Motor neuron (in vitro differentiated cells): ENCODE results near the gene CCIN. TPM values are rescaled to one million over a fixed set of nuclear protein-coding genes. Genes with fewer than 3 reads are reported as not detected.
A peak's percentile ranks its signal among the peaks of the same experiment; 100 is the strongest.

Source experiments
- ATAC-seq, 8 experiments: fragments of 200-7000 bp; cut with Tn5 transposase; replicated peaks in 6 of 8; 2 replicates each; pipeline ENCODE4 v1.8.0; 2021; ENCODE audit warnings: mild to moderate bottlenecking in 8 of 8, moderate library complexity in 8 of 8
- H3K27ac ChIP-seq, 2 donors: fragments of 250-450 bp; sonication (Bioruptor Pico); 2 replicates each; pipeline ENCODE4 v1.9.0; 2021; ENCODE audit warnings: antibody characterized with exemption in 2 of 2, mild to moderate bottlenecking in 2 of 2, moderate library complexity in 1 of 2
- H3K4me1 ChIP-seq, 2 donors: fragments of 250-450 bp; sonication (Bioruptor Pico); replicated peaks in 1 of 2; 2 replicates each; pipeline ENCODE4 v1.6.1; 2021; ENCODE audit warnings: antibody characterized with exemption in 2 of 2, mild to moderate bottlenecking in 2 of 2, moderate library complexity in 1 of 2
- H3K4me3 ChIP-seq, 5 donors: fragments of 250-450 bp; sonication (Bioruptor Pico); 2 replicates each; pipeline ENCODE4 v1.9.0; 2021; ENCODE audit warnings: antibody characterized with exemption in 5 of 5, mild to moderate bottlenecking in 5 of 5, moderate library complexity in 4 of 5
- WGBS, 10 experiments: fragments of 450-650 bp; shearing (Covaris generic); methylation state at CpG; one replicate each; pipeline ENCODE4 v1.0.0; 2022; 5-methylcytosine and 5-hydroxymethylcytosine counted together
- in situ Hi-C, 9 experiments: fragments of 400-800 bp; cut with MboI; loops; one replicate each; pipeline ENCODE4 v1.15.0; 2021; ENCODE audit warnings: low sequenced_read_pairs in 9 of 9, low pct_unique_long_range_greater_than_20kb in 2 of 9; ENCODE audit not compliant: unreplicated experiment in 9 of 9
- total RNA-seq, 8 experiments: library from RNA; unstranded; fragments of 300-600 nt; gene quantifications; 2 replicates each; pipeline versions ENCODE4 v1.2.3 to v1.2.4, GENCODE V29; 2022

Gene CCIN
- total RNA-seq, 8 experiments from 2014 or later, result 0.08 to 0.47 (median 0.25) TPM; not detected in 4

DNA sequence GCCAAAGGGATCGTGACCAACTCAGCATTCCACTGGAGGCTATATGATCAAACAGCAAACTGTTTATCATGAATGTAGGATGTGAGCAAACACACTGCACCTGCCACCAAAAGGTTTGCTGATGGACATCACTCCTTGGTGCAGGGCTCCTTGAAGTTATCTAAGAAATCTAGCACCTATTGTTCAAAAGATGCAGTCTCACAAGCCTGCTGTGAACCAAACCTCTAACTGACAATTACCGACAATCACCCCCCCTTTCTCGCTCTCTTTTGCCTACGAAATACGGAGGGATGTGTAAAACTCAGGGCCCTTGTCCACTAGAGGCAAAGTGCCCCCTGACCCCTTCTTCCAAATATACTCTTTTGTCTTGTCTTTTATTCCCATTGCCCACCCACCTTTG lies 19.0 kb downstream of the CCIN start:
- in situ Hi-C loops, result loop anchor here in 1 of 9 experiments (25.0 kb wide), 1 partner anchor 99 kb away; no protein-coding TSS in a partner anchor
- 78 to 100% (median 91%) methylated on average over 1 to 5 of the region's 5 CpGs; no CpG with 5 or more reads in 4 of the 10 experiments for WGBS, 10 experiments
- no peak overlapping the region for H3K27ac ChIP-seq
- H3K4me3 ChIP-seq, result no peak overlapping the region
- no peak for ATAC-seq
- H3K4me1 ChIP-seq, result peaks cover 15 to 23% of the 10 kb centered on the region in 2 donors

DNA sequence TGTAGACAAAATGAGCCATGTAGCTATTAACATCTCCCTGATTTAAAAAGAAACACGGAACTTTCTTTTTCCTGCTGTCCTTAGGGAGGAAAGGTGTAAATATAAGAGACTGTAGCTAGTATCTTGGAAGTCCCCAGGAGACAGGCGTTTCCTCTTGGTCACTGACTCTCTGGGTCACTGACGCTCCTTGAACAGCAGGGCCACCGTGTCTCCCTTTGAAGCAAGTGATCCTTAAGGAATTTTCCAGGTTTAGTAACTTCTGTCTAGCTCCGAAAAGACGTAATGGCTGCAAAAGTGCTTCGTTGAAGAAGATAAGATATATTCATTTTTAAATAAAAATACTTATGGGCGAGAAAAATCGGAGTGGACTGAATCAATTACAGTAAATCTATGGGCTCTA lies 20.8 kb downstream of the CCIN start:
- 0 to 22% (median 13%) methylated on average over 1 to 9 of the region's 9 CpGs for whole genome bisulfite sequencing, 10 experiments
- H3K4me1 ChIP-seq, result peaks cover 17 to 25% of the 10 kb centered on the region in 2 donors
- no peak for ATAC-seq
- H3K27ac ChIP-seq, result peak overlapping the region; percentile 39 to 58
- H3K4me3 ChIP-seq, result peak overlapping the region; percentile 76 to 97 (median 79)
- in situ Hi-C loops, result loop anchor here in 1 of 9 experiments (25.0 kb wide), 1 partner anchor 97 kb away; no protein-coding TSS in a partner anchor

DNA sequence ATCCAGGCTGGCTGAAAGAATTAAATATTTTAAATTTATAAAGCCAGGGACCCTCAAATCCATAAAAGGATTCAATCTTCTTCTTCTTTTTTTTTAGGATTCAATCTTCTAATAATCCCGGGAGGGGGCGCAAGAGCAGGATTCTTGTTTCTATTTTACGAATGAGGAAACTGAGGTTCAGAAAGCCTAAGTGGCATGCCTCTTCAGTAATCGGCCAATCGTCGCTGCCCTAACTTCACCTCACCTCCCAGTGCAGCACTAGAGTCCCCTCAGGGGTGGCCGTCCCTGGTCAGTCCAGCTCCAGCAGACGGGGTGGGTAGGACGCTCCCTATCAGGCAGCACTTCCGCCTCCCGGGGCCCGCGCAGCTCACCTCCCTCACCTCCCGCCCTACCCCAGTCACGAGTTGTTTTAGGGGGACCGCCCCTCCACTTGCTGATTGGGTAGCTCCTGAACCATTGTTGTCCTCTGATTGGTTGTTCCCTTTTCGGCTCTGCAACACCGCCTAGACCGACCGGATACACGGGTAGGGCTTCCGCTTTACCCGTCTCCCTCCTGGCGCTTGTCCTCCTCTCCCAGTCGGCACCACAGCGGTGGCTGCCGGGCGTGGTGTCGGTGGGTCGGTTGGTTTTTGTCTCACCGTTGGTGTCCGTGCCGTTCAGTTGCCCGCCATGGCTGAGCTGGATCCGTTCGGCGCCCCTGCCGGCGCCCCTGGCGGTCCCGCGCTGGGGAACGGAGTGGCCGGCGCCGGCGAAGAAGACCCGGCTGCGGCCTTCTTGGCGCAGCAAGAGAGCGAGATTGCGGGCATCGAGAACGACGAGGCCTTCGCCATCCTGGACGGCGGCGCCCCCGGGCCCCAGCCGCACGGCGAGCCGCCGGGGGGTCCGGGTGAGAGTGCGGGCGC lies 21.5 kb downstream of the CCIN start, which contains the start of gene CLTA:
Gene CLTA, plus strand, starts transcription at position 534 of the 902 bp plus-strand sequence. Its CDS starts 136 bp downstream, at position 670.
- in situ Hi-C loops, result loop anchor here in 1 of 9 experiments (25.0 kb wide), 1 partner anchor 97 kb away; no protein-coding TSS in a partner anchor
- Histone ChIP-seq H3K27ac (peak within 1 kb of the TSS; percentile 72 to 77), H3K4me3 (peak within 1 kb of the TSS; percentile 76 to 97 (median 79)), H3K4me1 (peaks cover 17 to 25% of the 10 kb centered on the region in 2 donors)
- peak; percentile 92 to 99 (median 98) for ATAC-seq
- WGBS, 10 experiments, result 0 to 1% (median 0%) methylated on average over 3 to 32 of the region's 68 CpGs; no CpG with 5 or more reads in 1 of the 10 experiments

DNA sequence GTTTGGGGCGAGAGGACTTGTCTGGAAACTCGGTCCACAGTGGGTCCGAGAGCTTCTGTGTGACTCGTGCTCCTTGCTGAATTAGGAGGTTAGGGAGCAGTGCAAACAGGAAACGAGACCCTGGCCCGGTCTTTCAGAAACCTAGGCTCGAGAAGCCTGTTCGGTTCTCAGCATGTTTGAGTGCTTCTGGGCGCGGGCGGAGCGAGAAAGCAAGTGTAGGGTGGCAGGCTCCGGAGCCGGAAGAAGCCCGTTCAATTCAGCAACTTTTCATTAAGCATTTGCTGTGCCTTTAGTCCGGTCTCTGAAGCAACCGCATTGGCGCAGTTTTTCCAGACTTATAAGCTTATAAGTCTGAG lies 22.1 kb downstream of the CCIN start:
- Histone ChIP-seq H3K27ac (peak overlapping the region; percentile 72 to 77), H3K4me1 (peaks cover 17 to 25% of the 10 kb centered on the region in 2 donors), H3K4me3 (peak overlapping the region; percentile 76 to 97 (median 79))
- peak in 1 of 8 experiments; percentile 1 for ATAC-seq
- in situ Hi-C loops, result loop anchor here in 1 of 9 experiments (25.0 kb wide), 1 partner anchor 96 kb away; no protein-coding TSS in a partner anchor
- WGBS, 10 experiments, result 0 to 5% (median 2%) methylated on average over 2 to 14 of the region's 18 CpGs; no CpG with 5 or more reads in 2 of the 10 experiments

DNA sequence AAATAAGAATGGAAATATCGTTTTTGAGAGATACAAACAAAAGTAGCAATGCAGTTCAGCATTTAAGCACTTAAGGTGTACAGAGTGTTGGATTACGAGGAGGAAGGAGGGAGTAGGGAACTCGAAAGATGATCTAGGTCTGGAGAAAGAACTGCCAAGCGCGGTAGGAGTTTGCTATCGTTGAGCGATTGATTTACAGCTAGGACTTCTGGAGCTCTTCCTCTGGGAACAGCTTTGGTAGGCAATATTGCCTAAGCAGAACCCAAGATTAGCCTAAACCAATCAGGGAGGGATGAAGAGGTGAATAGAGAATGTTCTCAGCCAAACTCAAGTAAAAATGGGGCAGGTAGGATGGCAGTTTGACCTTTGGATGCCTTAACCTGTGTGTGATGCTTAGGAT lies 22.5 kb downstream of the CCIN start:
- 0 to 4% (median 1%) methylated on average over 1 to 7 of the region's 7 CpGs for WGBS, 10 experiments
- no peak overlapping the region for H3K27ac ChIP-seq
- peak overlapping the region; percentile 76 to 97 (median 79) for H3K4me3 ChIP-seq
- peaks cover 17 to 25% of the 10 kb centered on the region in 2 donors for H3K4me1 ChIP-seq
- ATAC-seq, result no peak
- in situ Hi-C loops, result loop anchor here in 1 of 9 experiments (25.0 kb wide), 1 partner anchor 96 kb away; no protein-coding TSS in a partner anchor

DNA sequence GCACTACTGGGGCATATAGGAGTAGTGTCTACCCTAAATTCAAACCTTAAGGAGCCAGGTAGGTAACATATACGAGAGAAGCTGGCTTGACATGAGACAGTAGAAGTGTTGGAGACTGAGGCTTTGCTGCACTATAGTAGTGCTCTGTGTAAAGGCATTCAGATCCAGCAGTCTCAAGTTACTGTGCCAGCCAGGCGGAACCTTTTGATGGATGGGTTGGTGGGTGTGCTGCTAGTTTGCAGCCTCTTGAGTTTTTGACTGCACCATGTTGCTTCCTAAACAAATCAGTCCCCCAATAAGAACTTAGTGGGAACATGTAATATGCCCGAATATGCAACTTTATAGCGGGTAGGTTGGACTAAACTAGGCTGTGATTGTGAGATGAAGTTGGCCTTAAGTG lies 23.0 kb downstream of the CCIN start:
- Histone ChIP-seq H3K4me1 (peaks cover 17 to 25% of the 10 kb centered on the region in 2 donors), H3K4me3 (peak overlapping the region in 4 of 5 donors; percentile 76 to 97 (median 78)), H3K27ac (no peak overlapping the region)
- no peak for ATAC-seq
- in situ Hi-C loops, result loop anchor here in 1 of 9 experiments (25.0 kb wide), 1 partner anchor 95 kb away; no protein-coding TSS in a partner anchor
- WGBS, 10 experiments, result 35 to 69% (median 43%) methylated on average over 2 to 4 of the region's 4 CpGs; no CpG with 5 or more reads in 4 of the 10 experiments

DNA sequence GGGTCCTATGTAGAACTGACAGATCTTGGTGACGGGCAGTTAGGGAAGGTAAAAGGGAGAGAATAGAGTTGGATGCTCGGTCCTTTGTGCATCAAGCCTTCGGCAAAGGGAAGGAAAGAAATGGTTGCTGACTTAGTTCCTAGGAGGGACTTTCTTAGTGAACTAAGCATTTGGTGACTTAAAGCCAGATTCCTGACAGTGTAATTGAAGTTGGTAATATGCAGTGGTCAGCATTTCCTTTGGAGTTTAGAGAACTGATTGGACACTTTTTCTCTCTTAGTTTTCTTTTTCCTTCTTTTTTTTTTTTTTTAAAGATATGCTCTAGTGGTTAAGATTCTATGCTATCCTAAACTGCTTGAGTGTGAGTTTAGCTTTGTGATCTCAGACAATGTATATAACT lies 23.8 kb downstream of the CCIN start:
- peak overlapping the region in 1 of 5 donors; percentile 76 for H3K4me3 ChIP-seq
- no peak for ATAC-seq
- no peak overlapping the region for H3K27ac ChIP-seq
- in situ Hi-C loops, result loop anchor here in 1 of 9 experiments (25.0 kb wide), 1 partner anchor 94 kb away; no protein-coding TSS in a partner anchor
- H3K4me1 ChIP-seq, result peaks cover 17 to 25% of the 10 kb centered on the region in 2 donors
- 32 to 100% (median 71%) methylated on average over 1 to 3 of the region's 3 CpGs for WGBS, 10 experiments

DNA sequence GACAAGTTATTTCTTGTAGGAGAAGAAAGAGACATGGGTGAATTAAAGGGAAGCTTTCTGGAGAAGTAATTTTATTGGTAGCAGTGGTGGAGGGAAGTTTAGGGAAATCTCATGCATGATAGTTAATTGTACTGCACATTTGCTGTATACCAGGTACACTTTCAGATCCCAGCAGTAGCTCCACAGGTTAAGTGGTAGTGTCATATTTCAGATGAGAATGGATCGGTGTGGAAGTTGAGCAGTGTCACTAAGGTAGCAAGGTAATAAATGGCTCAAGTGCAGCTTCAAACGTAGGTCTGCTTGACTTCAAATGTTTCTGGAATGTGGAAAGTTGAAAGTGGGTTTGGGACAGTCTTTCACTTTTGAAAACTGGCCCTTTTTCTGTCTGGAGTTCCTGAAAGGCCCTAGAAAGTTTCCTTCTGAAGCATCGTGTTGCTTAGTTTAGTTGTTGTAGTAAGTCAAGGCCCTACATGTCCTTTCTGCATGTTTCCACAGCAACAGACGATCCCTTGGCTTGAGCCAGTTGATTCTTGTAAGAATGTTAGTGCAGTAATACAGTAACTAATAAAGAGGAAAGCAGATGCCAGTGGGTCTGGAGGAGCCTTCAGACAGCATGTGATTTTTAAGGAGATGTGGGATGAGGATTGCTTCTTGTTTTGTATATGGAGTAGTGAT lies 25.3 kb downstream of the CCIN start:
- no peak overlapping the region for H3K4me3 ChIP-seq
- 0 to 90% (median 64%) methylated on average over 1 to 4 of the region's 4 CpGs; no CpG with 5 or more reads in 4 of the 10 experiments for WGBS, 10 experiments
- ATAC-seq, result no peak
- no peak overlapping the region for H3K27ac ChIP-seq
- in situ Hi-C loops, result loop anchor here in 1 of 9 experiments (25.0 kb wide), 1 partner anchor 93 kb away; no protein-coding TSS in a partner anchor
- H3K4me1 ChIP-seq, result peaks cover 17 to 25% of the 10 kb centered on the region in 2 donors

DNA sequence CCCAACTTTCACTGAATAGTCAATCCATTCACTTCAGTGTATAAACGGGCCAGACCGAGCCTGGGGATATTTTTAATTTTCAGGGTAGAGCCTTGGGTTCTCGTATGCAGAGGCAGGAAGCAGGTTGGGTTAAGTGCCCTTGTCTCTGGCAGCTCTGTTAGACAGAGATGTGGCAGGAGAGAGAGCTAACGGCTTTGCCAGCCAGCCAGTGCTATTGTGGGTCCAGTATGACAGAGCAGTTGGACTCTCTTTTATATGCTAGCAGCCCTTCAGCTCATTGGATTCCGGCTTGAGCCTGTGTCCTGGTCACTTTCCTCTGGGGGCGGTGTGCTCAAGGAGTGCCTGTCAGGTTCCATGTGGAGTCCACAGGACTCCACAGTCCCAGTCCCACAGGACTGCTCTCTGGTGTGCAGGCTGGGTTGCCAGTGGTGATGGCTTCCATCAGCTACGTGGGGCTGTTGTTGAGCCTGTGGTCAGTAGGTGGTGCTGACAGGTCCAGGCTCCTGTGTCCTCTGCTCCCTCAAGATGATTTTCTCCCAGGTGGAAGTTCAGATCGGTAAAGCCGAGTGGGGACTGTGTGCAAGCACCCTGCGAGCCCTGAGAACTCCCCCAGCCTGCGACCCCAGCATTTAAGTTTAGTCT lies 35.8 kb downstream of the CCIN start:
- no peak overlapping the region for H3K4me3 ChIP-seq
- in situ Hi-C loops, result no loop called here
- no peak overlapping the region for H3K27ac ChIP-seq
- WGBS, 10 experiments, result 90 to 100% (median 95%) methylated on average over 3 to 8 of the region's 11 CpGs; no CpG with 5 or more reads in 5 of the 10 experiments
- peak in 4 of 8 experiments; percentile 14 to 68 (median 38) for ATAC-seq
- H3K4me1 ChIP-seq, result peaks cover 0 to 9% of the 10 kb centered on the region in 2 donors

DNA sequence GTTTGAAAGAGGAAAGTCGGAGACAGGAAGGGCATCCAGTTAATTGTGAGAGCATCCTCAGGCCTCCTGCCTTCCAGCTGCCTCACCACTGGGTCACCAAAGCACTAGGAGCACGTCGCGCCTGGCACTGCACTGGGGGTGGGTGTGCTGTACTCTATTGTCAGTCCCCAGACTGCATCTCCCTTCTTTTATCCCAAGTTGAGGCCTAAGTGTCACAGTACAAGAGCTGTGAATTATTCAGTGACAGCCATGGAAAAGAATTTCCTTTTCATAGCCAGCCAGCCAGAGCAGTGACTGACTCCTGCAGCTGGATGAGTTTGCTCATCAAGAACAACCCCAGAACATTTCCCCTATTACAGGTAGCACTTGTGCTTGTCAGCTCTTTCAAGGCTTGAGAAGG lies 37.8 kb downstream of the CCIN start:
- 63 to 100% (median 83%) methylated on average over 1 to 4 of the region's 4 CpGs; no CpG with 5 or more reads in 4 of the 10 experiments for WGBS, 10 experiments
- peak in 7 of 8 experiments; percentile 24 to 98 (median 90) for ATAC-seq
- in situ Hi-C loops, result no loop called here
- Histone ChIP-seq H3K27ac (no peak overlapping the region), H3K4me3 (no peak overlapping the region), H3K4me1 (peaks cover 0 to 9% of the 10 kb centered on the region in 2 donors)

DNA sequence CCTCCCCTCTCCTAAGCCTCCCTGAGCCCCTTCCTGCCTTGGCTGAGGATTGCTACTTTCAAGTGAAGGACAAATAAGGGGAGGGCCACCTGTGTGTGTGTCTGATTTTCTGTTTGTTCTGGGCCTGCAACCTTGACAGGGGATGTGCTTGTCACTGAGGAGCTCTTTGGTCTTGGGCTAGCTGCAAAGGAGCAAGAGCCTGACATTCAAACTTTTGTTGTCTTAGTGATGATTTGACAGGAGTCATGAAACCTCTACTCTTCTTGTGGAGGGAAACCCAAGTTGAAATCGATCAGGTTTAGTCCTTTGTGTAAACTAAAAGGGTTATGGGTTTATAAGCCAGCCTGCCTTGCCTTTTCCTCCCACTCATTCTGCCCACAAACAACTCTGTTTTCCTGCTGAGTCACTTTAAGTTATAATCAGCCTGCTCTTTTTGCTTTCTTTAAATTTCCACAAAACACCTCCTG lies 38.4 kb downstream of the CCIN start:
- 29 to 100% (median 100%) methylated on average over 1 of the region's 1 CpG; no CpG with 5 or more reads in 4 of the 10 experiments for WGBS, 10 experiments
- Histone ChIP-seq H3K27ac (no peak overlapping the region), H3K4me3 (no peak overlapping the region), H3K4me1 (peaks cover 0 to 9% of the 10 kb centered on the region in 2 donors)
- ATAC-seq, result no peak
- in situ Hi-C loops, result no loop called here
